Gastrocnemius medialis (tissue), 4 donors: Measurements from ENCODE around the gene BMPR1B. TPM values are rescaled to one million over a fixed set of nuclear protein-coding genes. Genes with fewer than 3 reads are reported as not detected.
"Not testable (repeated sequence)": the region's sequence is repeated elsewhere in the genome, so short reads cannot be mapped to it uniquely, and the experiment has no call there.

ENCODE experiments used
- ATAC-seq, 2 donors: fragments of 150-250 bp; one replicate each; pipeline ENCODE4 v1.9.1; 2016
- DNase-seq, 2 donors: peaks; one replicate each; pipeline ENCODE4 v3.0.0-alpha.2; 2019
- H3K27ac ChIP-seq, 4 donors: fragments of 200-600 bp; sonication (generic); 1 replicate in 1 of 4; 2 replicates in 3 of 4; pipeline ENCODE4 v1.5.1; 2016 to 2018; ENCODE audit warnings: mild to moderate bottlenecking in 2 of 4, moderate library complexity in 1 of 4
- H3K27me3 ChIP-seq, 3 donors: fragments of 200-600 bp; sonication (generic) in 2 of 3; 1 replicate in 1 of 3; 2 replicates in 2 of 3; pipeline versions ENCODE4 v1.5.1 to v1.6.0; 2016 to 2019; ENCODE audit warnings: mild to moderate bottlenecking in 1 of 3, moderate library complexity in 1 of 3
- H3K36me3 ChIP-seq, 2 donors: fragments of 200-600 bp; sonication (generic) in 1 of 2; one replicate each; pipeline ENCODE4 v1.5.1; 2017 to 2018
- H3K4me1 ChIP-seq, 2 donors: fragments of 200-600 bp; sonication (generic) in 1 of 2; one replicate each; pipeline ENCODE4 v1.5.1; 2016 to 2017; ENCODE audit warnings: mild to moderate bottlenecking in 2 of 2
- H3K4me3 ChIP-seq, 4 donors: fragments of 200-600 bp; sonication (generic) in 3 of 4; 1 replicate in 1 of 4; 2 replicates in 3 of 4; pipeline ENCODE4 v1.5.1; 2016 to 2019; ENCODE audit warnings: mild to moderate bottlenecking in 2 of 4
- H3K9me3 ChIP-seq, 3 donors: fragments of 200-600 bp; sonication (generic) in 2 of 3; 1 replicate in 1 of 3; 2 replicates in 2 of 3; pipeline ENCODE4 v1.5.1; 2016 to 2019
- CTCF ChIP-seq, 5 experiments: fragments of 450-650 bp in 3 of 5; fragments of 200-600 bp in 2 of 5; sonication (generic) in 2 of 5; IDR thresholded peaks in 4 of 5; conservative IDR thresholded peaks in 1 of 5; 1 replicate in 4 of 5; 2 replicates in 1 of 5; pipeline ENCODE4 v1.5.1; 2016 to 2019; ENCODE audit warnings: antibody characterized with exemption in 5 of 5, mild to moderate bottlenecking in 3 of 5, moderate library complexity in 3 of 5
- POLR2A ChIP-seq, 2 donors: fragments of 450-650 bp; IDR thresholded peaks; one replicate each; pipeline ENCODE4 v1.6.1; 2017; ENCODE audit warnings: antibody characterized with exemption in 2 of 2, mild to moderate bottlenecking in 2 of 2, moderate library complexity in 2 of 2
- in situ Hi-C, 4 donors: fragments of 200-750 bp; cut with MboI; loops; one replicate each; pipeline versions ENCODE4 v1.15.0 to v1.8.0; 2017; ENCODE audit warnings: low sequenced_read_pairs in 4 of 4
- intact Hi-C: fragments of 100-400 bp; cut with DNase I; formaldehyde crosslinking; loops from one replicate; pipeline ENCODE4 v1.15.1; 2023; ENCODE audit warnings: low total_unique reads
- total RNA-seq, 4 donors: library from RNA; depleted of rRNA; stranded (reverse); fragments of >200 nt; gene quantifications; one replicate each; pipeline versions ENCODE4 v1.1.0 to v1.2.3, GENCODE V29; 2016

BMPR1B gene
- total RNA-seq, 4 donors from 2014 or later: 0.92 to 6.9 (median 1.7) TPM

- Histone ChIP-seq H3K27ac (no peak overlapping the region), H3K9me3 (no peaks in the 10 kb centered on the region), H3K4me1 (peaks cover 11% of the 10 kb centered on the region in 2 donors), H3K27me3 (no peaks in the 10 kb centered on the region), H3K36me3 (no peaks in the 10 kb centered on the region), H3K4me3 (no peak overlapping the region)
- in situ Hi-C loops (no loop called here), intact Hi-C loops (no loop called here)
- DNase-seq: no peak
- TF ChIP-seq CTCF (IDR thresholded peaks at IDR 0.05 in 4 of 5, conservative IDR thresholded peaks at IDR 0.05 in 1 of 5) (no peak), POLR2A (IDR thresholded peaks at IDR 0.05) (no peak)
- no peak for ATAC-seq
These were observed 303.5 kb downstream of the BMPR1B start for GRCh38 chr4:95061220-95061619.

GRCh38 chr4:95061801-95062200, 304.0 kb downstream of the BMPR1B start:
- not testable (repeated sequence) for ATAC-seq

GRCh38 chr4:95066050-95066449, 308.3 kb downstream of the BMPR1B start:
- Histone ChIP-seq H3K9me3 (no peaks in the 10 kb centered on the region), H3K27ac (no peak overlapping the region), H3K36me3 (no peaks in the 10 kb centered on the region), H3K27me3 (no peaks in the 10 kb centered on the region), H3K4me1 (peaks cover 8 to 11% of the 10 kb centered on the region in 2 donors), H3K4me3 (no peak overlapping the region)
- in situ Hi-C loops (no loop called here), intact Hi-C loops (no loop called here)
- TF ChIP-seq CTCF (IDR thresholded peaks at IDR 0.05 in 4 of 5, conservative IDR thresholded peaks at IDR 0.05 in 1 of 5) (no peak), POLR2A (IDR thresholded peaks at IDR 0.05) (no peak)
- ATAC-seq: no peak
- DNase-seq: no peak

More at GRCh38 chr4:95061801-95062200, 304.0 kb downstream of the BMPR1B start:
- H3K4me3 ChIP-seq, DNase-seq, H3K9me3 ChIP-seq, in situ Hi-C loops, H3K27ac ChIP-seq, H3K36me3 ChIP-seq, H3K27me3 ChIP-seq, intact Hi-C loops: not testable (repeated sequence)
- H3K4me1 ChIP-seq: peaks cover 11 to 16% of the 10 kb centered on the region in 2 donors

- H3K36me3 ChIP-seq: no peaks in the 10 kb centered on the region
- no peaks in the 10 kb centered on the region for H3K9me3 ChIP-seq
- TF ChIP-seq CTCF (IDR thresholded peaks at IDR 0.05 in 4 of 5, conservative IDR thresholded peaks at IDR 0.05 in 1 of 5): no peak
- no peak for TF ChIP-seq POLR2A (IDR thresholded peaks at IDR 0.05)
- no peak for ATAC-seq
- no peak overlapping the region for H3K27ac ChIP-seq
- intact Hi-C loops: no loop called here
- peaks cover 0 to 8% of the 10 kb centered on the region in 2 donors for H3K4me1 ChIP-seq
- H3K27me3 ChIP-seq: no peaks in the 10 kb centered on the region
- no peak overlapping the region for H3K4me3 ChIP-seq
- in situ Hi-C loops: no loop called here
- no peak for DNase-seq
These were observed 310.6 kb downstream of the BMPR1B start for GRCh38 chr4:95068401-95068800.

- Histone ChIP-seq H3K4me1 (peaks cover 0 to 8% of the 10 kb centered on the region in 2 donors), H3K27me3 (no peaks in the 10 kb centered on the region), H3K9me3 (no peaks in the 10 kb centered on the region), H3K27ac (no peak overlapping the region), H3K4me3 (no peak overlapping the region), H3K36me3 (no peaks in the 10 kb centered on the region)
- ATAC-seq (no peak), DNase-seq (no peak)
- in situ Hi-C loops (no loop called here), intact Hi-C loops (no loop called here)
- no peak for TF ChIP-seq POLR2A (IDR thresholded peaks at IDR 0.05)
- no peak for TF ChIP-seq CTCF (IDR thresholded peaks at IDR 0.05 in 4 of 5, conservative IDR thresholded peaks at IDR 0.05 in 1 of 5)
These were observed 311.2 kb downstream of the BMPR1B start for GRCh38 chr4:95068818-95069478.
